PFSK-1 (cell line): Measurements from ENCODE around the gene ICE2.

Source experiments
- REST ChIP-seq, 2 experiments: IDR thresholded peaks; 2 replicates each; pipeline versions ENCODE4 v1.6.1 to v1.8.0; 2011 to 2012; ENCODE audit warnings: low read depth in 2 of 2, low read length in 2 of 2, control low read depth in 1 of 2, inconsistent platforms in 1 of 2, mild to moderate bottlenecking in 1 of 2, moderate library complexity in 1 of 2; ENCODE audit not compliant: insufficient read depth in 1 of 2
- SIN3A ChIP-seq: IDR thresholded peaks from 2 replicates; pipeline ENCODE4 v1.6.1; 2012; ENCODE audit warnings: mild to moderate bottlenecking, low read length, moderate library complexity, borderline replicate concordance; ENCODE audit not compliant: insufficient read depth

GRCh38 chr15:60471314-60471713 is 7.6 kb downstream of the ICE2 start:
- TF ChIP-seq REST (IDR thresholded peaks at IDR 0.05; ENCODE audit: insufficient read depth in 1 of 2, low read depth in 2 of 2, low read length in 2 of 2), result no peak
- no peak for TF ChIP-seq SIN3A
